B cell (primary cell): ENCODE results near the gene LIN52. TPM values are rescaled to one million over a fixed set of nuclear protein-coding genes. Genes with fewer than 3 reads are reported as not detected.

Experiments
- ATAC-seq: fragments of 200-7000 bp; cut with Tn5 transposase; one replicate; pipeline ENCODE4 v1.10.0; 2021; ENCODE audit warnings: low read depth, mild to moderate bottlenecking, moderate number of reproducible peaks, moderate library complexity
- CTCF ChIA-PET: fragments of 350-600 bp; sonication (Branson Sonifier 250); formaldehyde crosslinking; loops from one replicate; lab custom pipeline; 2021; ENCODE audit warnings: antibody characterized with exemption, inconsistent platforms; lab: Charles Lee
- POLR2A ChIA-PET: fragments of 350-600 bp; sonication (Branson Sonifier 250); formaldehyde crosslinking; loops from one replicate; lab custom pipeline; 2021; ENCODE audit warnings: antibody characterized with exemption; lab: Charles Lee
- DNase-seq: peaks from one replicate; pipeline ENCODE4 v3.0.0; 2013
- H2AFZ ChIP-seq: 2 replicates; pipeline ENCODE4 v1.6.1; 2012; ENCODE audit warnings: mild to moderate bottlenecking, low read depth, low read length; ENCODE audit not compliant: insufficient read depth, poor library complexity, severe bottlenecking
- H3K27ac ChIP-seq, 2 donors: 1 replicate in 1 of 2; 2 replicates in 1 of 2; pipeline ENCODE4 v1.5.1; 2012 to 2013; ENCODE audit warnings: low read length in 2 of 2, mild to moderate bottlenecking in 2 of 2, moderate library complexity in 1 of 2
- H3K27me3 ChIP-seq, 4 experiments: fragments of 200-600 bp in 1 of 4; sonication (generic) in 1 of 4; replicated peaks in 1 of 4; 1 replicate in 2 of 4; 2 replicates in 2 of 4; pipeline versions ENCODE4 v1.6.1 to v1.7.0; 2013 to 2016; ENCODE audit warnings: low read length in 3 of 4, mild to moderate bottlenecking in 2 of 4, mixed read lengths in 1 of 4, moderate library complexity in 1 of 4; ENCODE audit not compliant: insufficient read depth in 4 of 4, control insufficient read depth in 3 of 4; ENCODE audit errors: control extremely low read depth in 1 of 4
- H3K36me3 ChIP-seq, 2 experiments: replicated peaks in 1 of 2; 1 replicate in 1 of 2; 2 replicates in 1 of 2; pipeline versions ENCODE4 v1.6.1 to v1.7.1; 2013; ENCODE audit warnings: low read length in 1 of 2; ENCODE audit not compliant: insufficient read depth in 2 of 2, control insufficient read depth in 1 of 2; ENCODE audit errors: control extremely low read depth in 1 of 2, extremely low read depth in 1 of 2
- H3K4me1 ChIP-seq, 2 donors: fragments of 200-600 bp in 1 of 2; sonication (generic) in 1 of 2; 1 replicate in 1 of 2; 2 replicates in 1 of 2; pipeline versions ENCODE4 v1.5.1 to v1.6.1; 2013 to 2017; ENCODE audit warnings: low read length in 2 of 2; ENCODE audit not compliant: control insufficient read depth in 2 of 2, insufficient read depth in 2 of 2
- H3K4me2 ChIP-seq: replicated peaks from 2 replicates; pipeline ENCODE3; 2012; ENCODE audit warnings: mild to moderate bottlenecking, low read depth, low read length; ENCODE audit not compliant: poor library complexity, severe bottlenecking
- H3K4me3 ChIP-seq, 5 experiments: fragments of 200-600 bp in 1 of 5; sonication (generic) in 1 of 5; 1 replicate in 3 of 5; 2 replicates in 2 of 5; pipeline versions ENCODE4 v1.5.1 to v1.7.0; 2011 to 2016; ENCODE audit warnings: low read length in 4 of 5, mild to moderate bottlenecking in 4 of 5, low read depth in 2 of 5, control low read depth in 1 of 5, moderate library complexity in 1 of 5; ENCODE audit not compliant: insufficient read depth in 1 of 5; ENCODE audit errors: control extremely low read depth in 1 of 5, extremely low read depth in 1 of 5
- H3K79me2 ChIP-seq: fragments of 200-600 bp; sonication (generic); one replicate; pipeline ENCODE4 v1.6.0; 2016; ENCODE audit warnings: low read length; ENCODE audit not compliant: control insufficient read depth, insufficient read depth
- H3K9ac ChIP-seq: fragments of 200-600 bp; sonication (generic); 2 replicates; pipeline ENCODE4 v1.6.1; 2017; ENCODE audit warnings: mild to moderate bottlenecking, low read length, moderate library complexity
- H3K9me3 ChIP-seq, 3 donors: one replicate each; pipeline versions ENCODE4 v1.6.1 to v1.7.1; 2013; ENCODE audit warnings: low read length in 2 of 3; ENCODE audit not compliant: control insufficient read depth in 2 of 3, insufficient read depth in 1 of 3; ENCODE audit errors: control extremely low read depth in 1 of 3
- H4K20me1 ChIP-seq: 2 replicates; pipeline ENCODE4 v1.6.0; 2012; ENCODE audit warnings: mild to moderate bottlenecking, low read length; ENCODE audit not compliant: insufficient read depth, control insufficient read depth, poor library complexity, severe bottlenecking
- H3K27ac Mint-ChIP-seq: one replicate; pipeline ENCODE4 v1.8.0; 2021; ENCODE audit warnings: mixed read lengths
- H3K27me3 Mint-ChIP-seq: one replicate; pipeline ENCODE4 v1.8.0; 2021; ENCODE audit warnings: mixed read lengths
- H3K4me1 Mint-ChIP-seq: one replicate; pipeline ENCODE4 v1.8.0; 2021; ENCODE audit warnings: mixed read lengths
- H3K4me3 Mint-ChIP-seq: one replicate; pipeline ENCODE4 v1.8.0; 2021; ENCODE audit warnings: mixed read lengths
- H3K9me3 Mint-ChIP-seq: one replicate; pipeline ENCODE4 v1.8.0; 2022; ENCODE audit warnings: mixed read lengths; ENCODE audit not compliant: insufficient read depth
- CTCF ChIP-seq: fragments of 200-600 bp; IDR thresholded peaks from one replicate; pipeline ENCODE4 v1.8.0; 2022; ENCODE audit warnings: antibody characterized with exemption, mild to moderate bottlenecking
- EZH2 ChIP-seq: IDR thresholded peaks from 2 replicates; pipeline ENCODE4 v1.6.1; 2012; ENCODE audit warnings: borderline replicate concordance, low read depth, mild to moderate bottlenecking, moderate library complexity, low read length; ENCODE audit not compliant: insufficient read depth, poor library complexity, severe bottlenecking
- WGBS: methylation state at CpG from one replicate; pipeline ENCODE4 v1.1.5; 2013; ENCODE audit warnings: missing lambda C conversion rate; ENCODE audit not compliant: insufficient coverage; 5-methylcytosine and 5-hydroxymethylcytosine counted together
- intact Hi-C: fragments of 100-400 bp; cut with micrococcal nuclease; formaldehyde crosslinking; loops from one replicate; pipeline ENCODE4 v1.10.0; 2022
- polyA plus RNA-seq: library from polyadenylated mRNA; depleted of rRNA; stranded (reverse); fragments of >200 nt; gene quantifications from 2 replicates; pipeline ENCODE4 v1.2.3, GENCODE V29; 2012
- total RNA-seq, 2 donors: library from RNA; stranded (reverse); fragments of 120-200 nt in 1 of 2; gene quantifications; 1 replicate in 1 of 2; 2 replicates in 1 of 2; pipeline versions ENCODE4 v1.2.3 to v1.2.4, GENCODE V29; 2013 to 2022

LIN52 gene
- total and polyA plus RNA-seq, 2 donors (not counting 1 experiment from before 2014, with no cell fraction given): 3.9 to 13.1 TPM

- H3K4me3 Mint-ChIP-seq: no peak overlapping the region
- intact Hi-C loops: no loop called here
- H2AFZ ChIP-seq: no peak overlapping the region
- no peaks in the 10 kb centered on the region for H3K27me3 ChIP-seq
- no peak overlapping the region for H3K9ac ChIP-seq
- no peaks in the 10 kb centered on the region for H3K79me2 ChIP-seq
- no peaks in the 10 kb centered on the region for H3K9me3 ChIP-seq
- no peak overlapping the region for H3K4me2 ChIP-seq
- CTCF ChIA-PET: no interaction called here
- ATAC-seq (no peak), DNase-seq (no peak)
- no CpG with 5 or more reads among the region's 2 CpGs for WGBS
- no peak overlapping the region for H3K27ac ChIP-seq
- H3K4me1 ChIP-seq: no peaks in the 10 kb centered on the region
- H3K36me3 ChIP-seq: peaks cover 0 to 5% of the 10 kb centered on the region in 2 experiments
- no peak overlapping the region for H3K4me3 ChIP-seq
- no peaks in the 10 kb centered on the region for H3K27me3 Mint-ChIP-seq
- no peak overlapping the region for H3K27ac Mint-ChIP-seq
- H4K20me1 ChIP-seq: no peaks in the 10 kb centered on the region
- H3K9me3 Mint-ChIP-seq: no peaks in the 10 kb centered on the region
- no peak for TF ChIP-seq CTCF
- no peak for TF ChIP-seq EZH2
- no peaks in the 10 kb centered on the region for H3K4me1 Mint-ChIP-seq
- POLR2A ChIA-PET: no interaction called here
Measured at GRCh38 chr14:74160763-74161162, 76.0 kb downstream of the LIN52 start.

GRCh38 chr14:74161526-74162158, 76.9 kb downstream of the LIN52 start:
- TF ChIP-seq CTCF: no peak
- no peak for TF ChIP-seq EZH2
- Mint-ChIP-seq H3K4me1 (no peaks in the 10 kb centered on the region), H3K4me3 (no peak overlapping the region), H3K9me3 (no peaks in the 10 kb centered on the region), H3K27ac (no peak overlapping the region), H3K27me3 (no peaks in the 10 kb centered on the region)
- peaks cover 0 to 5% of the 10 kb centered on the region in 2 experiments for H3K36me3 ChIP-seq
- POLR2A ChIA-PET: no interaction called here
- no peaks in the 10 kb centered on the region for H4K20me1 ChIP-seq
- no peak overlapping the region for H3K9ac ChIP-seq
- WGBS: 96% methylated on average over 7 of the region's 8 CpGs
- H3K4me3 ChIP-seq: no peak overlapping the region
- no peaks in the 10 kb centered on the region for H3K4me1 ChIP-seq
- DNase-seq: no peak
- no peak overlapping the region for H3K27ac ChIP-seq
- H2AFZ ChIP-seq: no peak overlapping the region
- H3K27me3 ChIP-seq: no peaks in the 10 kb centered on the region
- intact Hi-C loops: no loop called here
- CTCF ChIA-PET: no interaction called here
- no peaks in the 10 kb centered on the region for H3K79me2 ChIP-seq
- H3K4me2 ChIP-seq: no peak overlapping the region
- no peak for ATAC-seq
- no peaks in the 10 kb centered on the region for H3K9me3 ChIP-seq
